ENCODE measurements around the gene PHPT1.
"Not testable (repeated sequence)": the region's sequence is repeated elsewhere in the genome, so short reads cannot be mapped to it uniquely, and the experiment has no call there.

PHPT1 gene

DNA sequence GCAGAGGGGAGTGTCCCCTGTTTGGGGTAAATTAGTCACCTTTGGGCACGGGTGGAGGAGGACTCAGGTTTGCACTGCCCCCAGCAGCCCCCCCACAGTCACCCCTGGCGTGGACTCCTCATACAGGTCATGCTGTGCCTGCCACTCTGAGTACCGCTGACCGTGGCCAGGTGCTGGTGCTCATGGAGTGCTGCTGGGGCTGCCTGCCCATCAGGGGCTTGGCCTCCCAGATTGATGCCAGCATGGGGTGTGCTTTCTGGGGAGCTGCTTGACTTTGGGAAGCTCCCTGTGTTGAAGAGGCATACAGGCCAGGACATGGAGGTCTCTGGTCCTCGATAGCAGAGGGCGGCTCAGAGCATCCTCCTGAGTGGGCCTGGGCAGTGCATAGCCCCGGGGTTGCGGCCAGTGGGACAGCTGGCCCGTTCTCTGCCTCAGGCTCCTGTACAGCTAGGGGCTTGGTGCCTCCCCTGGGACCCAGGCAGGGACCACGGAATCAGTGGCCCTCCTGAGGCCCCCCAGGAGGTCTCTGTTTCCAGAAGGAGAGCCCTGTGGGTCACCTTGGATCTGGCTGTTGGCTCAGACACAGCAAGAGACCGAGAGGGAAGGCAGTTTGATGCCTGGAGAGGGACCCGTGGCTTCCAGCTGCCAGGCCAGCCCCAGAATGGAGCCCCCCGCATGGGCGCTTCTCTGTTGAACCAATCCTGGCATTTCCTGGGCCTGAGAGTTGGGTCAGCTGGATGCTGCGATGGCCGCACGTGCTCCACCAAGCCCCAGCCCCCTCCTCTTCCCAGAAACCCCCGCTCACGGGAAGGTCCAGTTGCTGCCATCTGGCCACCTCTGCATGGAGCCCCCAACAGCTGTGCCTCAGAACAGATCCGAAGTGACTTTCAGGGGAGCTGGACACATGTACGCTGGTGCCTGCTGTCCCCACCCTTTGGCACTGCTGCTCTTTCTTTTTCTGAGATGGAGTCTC, 13.0 kb upstream of the PHPT1 start:
- 0 out of 2 replicates have a peak overlapping the region, but pooled peaks have one; percentile 7 for H3K27ac ChIP-seq
- TF ChIP-seq, protein P1, sequence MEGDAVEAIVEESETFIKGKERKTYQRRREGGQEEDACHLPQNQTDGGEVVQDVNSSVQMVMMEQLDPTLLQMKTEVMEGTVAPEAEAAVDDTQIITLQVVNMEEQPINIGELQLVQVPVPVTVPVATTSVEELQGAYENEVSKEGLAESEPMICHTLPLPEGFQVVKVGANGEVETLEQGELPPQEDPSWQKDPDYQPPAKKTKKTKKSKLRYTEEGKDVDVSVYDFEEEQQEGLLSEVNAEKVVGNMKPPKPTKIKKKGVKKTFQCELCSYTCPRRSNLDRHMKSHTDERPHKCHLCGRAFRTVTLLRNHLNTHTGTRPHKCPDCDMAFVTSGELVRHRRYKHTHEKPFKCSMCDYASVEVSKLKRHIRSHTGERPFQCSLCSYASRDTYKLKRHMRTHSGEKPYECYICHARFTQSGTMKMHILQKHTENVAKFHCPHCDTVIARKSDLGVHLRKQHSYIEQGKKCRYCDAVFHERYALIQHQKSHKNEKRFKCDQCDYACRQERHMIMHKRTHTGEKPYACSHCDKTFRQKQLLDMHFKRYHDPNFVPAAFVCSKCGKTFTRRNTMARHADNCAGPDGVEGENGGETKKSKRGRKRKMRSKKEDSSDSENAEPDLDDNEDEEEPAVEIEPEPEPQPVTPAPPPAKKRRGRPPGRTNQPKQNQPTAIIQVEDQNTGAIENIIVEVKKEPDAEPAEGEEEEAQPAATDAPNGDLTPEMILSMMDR (conservative IDR thresholded peaks at IDR 0.05): no peak

DNA sequence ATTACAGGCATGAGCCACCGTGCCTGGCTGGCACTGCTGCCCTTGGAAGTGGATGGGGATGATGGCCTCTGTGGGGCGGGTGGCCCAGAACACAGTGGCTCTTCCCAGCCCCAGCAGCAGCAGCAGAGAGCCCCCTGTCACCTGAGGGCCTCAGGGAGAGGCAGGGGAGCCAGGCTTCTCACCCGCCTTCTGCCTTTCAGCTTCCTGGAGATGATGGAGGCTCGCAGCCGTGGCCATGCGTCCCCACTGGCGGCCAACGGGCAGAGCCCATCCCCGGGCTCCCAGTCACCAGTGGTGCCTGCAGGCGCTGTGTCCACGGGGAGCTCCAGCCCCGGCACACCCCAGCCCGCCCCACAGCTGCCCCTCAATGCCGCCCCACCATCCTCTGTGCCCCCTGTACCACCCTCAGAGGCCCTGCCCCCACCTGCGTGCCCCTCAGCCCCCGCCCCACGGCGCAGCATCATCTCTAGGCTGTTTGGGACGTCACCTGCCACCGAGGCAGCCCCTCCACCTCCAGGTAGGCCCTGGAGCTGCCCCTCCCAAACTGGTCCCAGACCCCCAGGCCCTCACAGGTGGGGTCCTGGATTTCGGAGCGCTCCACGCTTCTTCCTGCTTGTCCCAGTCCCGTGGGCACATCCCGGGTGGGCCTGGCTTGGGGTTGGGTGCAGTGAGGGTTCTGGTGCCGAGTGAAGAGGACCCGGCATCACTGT, 11.9 kb upstream of the PHPT1 start:
- H3K27ac ChIP-seq: no peak overlapping the region
- TF ChIP-seq, protein P1 (conservative IDR thresholded peaks at IDR 0.05): no peak

DNA sequence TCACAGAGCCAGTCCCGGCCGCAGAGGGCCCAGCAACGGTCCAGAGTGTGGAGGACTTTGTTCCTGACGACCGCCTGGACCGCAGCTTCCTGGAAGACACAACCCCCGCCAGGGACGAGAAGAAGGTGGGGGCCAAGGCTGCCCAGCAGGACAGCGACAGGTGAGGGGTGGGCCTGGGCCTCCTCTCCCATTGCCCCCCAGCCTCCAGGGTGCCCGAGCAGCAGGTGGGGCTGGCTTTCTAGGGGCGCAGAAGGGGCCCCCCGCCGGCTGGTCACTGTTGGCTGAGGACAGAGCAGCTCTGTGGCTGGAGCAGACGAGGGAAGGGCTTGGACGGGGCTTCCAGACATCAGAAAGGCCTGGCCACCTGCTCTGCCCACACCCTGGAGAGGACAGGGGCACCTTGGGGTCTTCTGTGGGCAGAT, 11.3 kb upstream of the PHPT1 start:
- not testable (repeated sequence) for H3K27ac ChIP-seq

DNA sequence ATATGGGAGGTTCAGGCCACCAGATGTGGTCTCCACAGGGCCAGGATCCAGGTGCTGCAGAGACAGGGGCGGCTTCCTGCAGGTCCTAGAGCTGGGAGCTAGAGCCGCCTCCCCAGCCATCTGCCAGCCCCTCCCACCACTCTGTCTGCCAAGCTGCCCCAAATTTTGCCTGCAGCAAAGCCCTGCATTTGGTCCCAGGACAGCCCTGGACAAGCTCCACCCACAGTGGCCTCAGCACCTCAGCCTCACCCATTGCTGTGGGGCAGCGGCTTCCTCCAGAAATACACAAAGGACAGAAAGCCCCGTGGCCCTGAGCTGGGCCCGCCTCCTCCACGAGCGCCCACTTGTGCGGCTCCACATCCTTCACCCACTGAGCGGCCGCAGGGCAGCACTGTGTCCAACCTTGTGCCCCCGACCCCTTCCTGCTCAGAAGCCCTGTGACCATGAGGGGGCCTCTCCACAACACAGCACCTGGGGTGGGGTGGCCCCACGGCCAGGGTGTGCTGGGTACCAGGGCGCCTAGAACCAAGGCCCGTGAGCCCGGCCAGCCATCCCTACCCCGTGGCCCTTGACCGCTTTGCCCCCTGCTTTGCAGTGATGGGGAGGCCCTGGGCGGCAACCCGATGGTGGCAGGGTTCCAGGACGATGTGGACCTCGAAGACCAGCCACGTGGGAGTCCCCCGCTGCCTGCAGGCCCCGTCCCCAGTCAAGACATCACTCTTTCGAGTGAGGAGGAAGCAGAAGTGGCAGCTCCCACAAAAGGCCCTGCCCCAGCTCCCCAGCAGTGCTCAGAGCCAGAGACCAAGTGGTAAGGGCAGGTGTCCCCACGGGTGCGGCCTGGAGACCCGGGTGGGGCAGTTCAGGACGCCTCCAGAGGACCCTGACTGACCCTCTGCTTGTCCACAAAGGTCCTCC, 10.6 kb upstream of the PHPT1 start:
- TF ChIP-seq, protein P1 (conservative IDR thresholded peaks at IDR 0.05): no peak
- H3K27ac ChIP-seq: peak overlapping the region; percentile 66

DNA sequence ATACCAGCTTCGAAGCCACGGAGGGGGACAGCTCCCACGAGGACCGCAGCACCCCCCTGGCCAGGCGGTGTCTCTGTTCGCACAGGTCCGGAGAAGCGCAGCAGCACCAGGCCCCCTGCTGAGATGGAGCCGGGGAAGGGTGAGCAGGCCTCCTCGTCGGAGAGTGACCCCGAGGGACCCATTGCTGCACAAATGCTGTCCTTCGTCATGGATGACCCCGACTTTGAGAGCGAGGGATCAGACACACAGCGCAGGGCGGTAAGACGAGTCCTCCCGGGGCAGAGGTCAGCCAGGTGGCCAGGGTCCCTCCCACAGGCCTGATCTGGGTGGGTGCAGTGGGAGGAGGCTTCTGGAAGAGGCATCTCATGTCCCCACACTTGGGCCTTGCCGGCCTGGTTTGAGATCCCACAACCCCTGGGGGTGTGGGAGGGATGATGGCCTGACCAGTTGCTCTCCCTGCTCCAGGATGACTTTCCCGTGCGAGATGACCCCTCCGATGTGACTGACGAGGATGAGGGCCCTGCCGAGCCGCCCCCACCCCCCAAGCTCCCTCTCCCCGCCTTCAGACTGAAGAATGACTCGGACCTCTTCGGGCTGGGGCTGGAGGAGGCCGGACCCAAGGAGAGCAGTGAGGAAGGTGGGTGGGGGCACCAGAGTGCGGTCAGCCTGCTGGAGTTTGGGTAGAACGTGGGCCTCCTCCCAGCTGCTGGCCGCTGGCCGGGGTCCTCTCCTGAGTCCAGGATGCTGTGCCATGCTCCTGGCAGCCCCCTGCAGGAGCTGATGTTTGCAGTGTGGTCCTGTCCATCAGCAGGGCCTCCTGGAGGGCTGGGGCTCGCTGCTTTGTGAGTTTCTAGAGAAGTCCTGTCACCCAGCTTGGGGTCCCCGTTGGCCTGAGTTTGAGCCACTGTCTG, 9.7 kb upstream of the PHPT1 start:
- TF ChIP-seq, protein P1 (conservative IDR thresholded peaks at IDR 0.05): no peak
- H3K27ac ChIP-seq: peak overlapping the region; percentile 66

DNA sequence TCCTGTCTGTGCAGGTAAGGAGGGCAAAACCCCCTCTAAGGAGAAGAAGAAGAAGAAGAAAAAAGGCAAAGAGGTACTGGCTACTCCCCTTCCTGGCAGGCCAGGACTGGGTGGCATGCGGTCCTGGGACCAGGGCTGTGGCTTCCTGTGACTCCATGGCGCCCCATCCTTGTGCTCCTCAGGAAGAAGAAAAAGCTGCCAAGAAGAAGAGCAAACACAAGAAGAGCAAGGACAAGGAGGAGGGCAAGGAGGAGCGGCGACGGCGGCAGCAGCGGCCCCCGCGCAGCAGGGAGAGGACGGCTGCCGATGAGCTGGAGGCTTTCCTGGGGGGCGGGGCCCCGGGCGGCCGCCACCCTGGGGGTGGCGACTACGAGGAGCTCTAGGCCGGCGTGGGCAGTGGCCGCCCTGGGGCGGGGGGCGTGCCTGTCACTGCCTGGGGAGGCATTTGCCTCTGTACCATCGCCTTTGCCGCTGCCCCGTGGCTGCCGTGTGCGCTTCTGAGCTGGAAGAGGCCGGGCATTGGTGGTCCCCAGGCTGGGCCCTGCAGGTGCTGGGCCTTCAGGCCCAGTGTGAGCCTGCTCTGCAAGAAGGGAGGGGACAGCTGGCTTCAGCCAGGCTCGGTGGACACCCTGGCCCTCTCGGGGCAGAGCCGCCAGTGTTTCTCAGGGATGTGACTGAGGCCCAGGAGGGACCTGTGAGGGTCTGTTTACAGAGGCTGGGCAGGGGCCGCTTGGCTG, 8.9 kb upstream of the PHPT1 start:
- TF ChIP-seq, protein P1 (conservative IDR thresholded peaks at IDR 0.05): no peak

More for the DNA sequence above, 8.9 kb upstream of the PHPT1 start:
- H3K27ac ChIP-seq: peak overlapping the region; percentile 66

Data from VCaP (cell line).